Stimulated activated CD8-positive, alpha-beta memory T cell treated with anti-CD3 and anti-CD28 coated beads, Interleukin-15, amount 100 ng/mL, for 48 hours (primary cell): Measurements from ENCODE around the gene KRT75.
"Not testable (repeated sequence)": the region's sequence is repeated elsewhere in the genome, so short reads cannot be mapped to it uniquely, and the experiment has no call there.

ENCODE experiments used
- DNase-seq, 2 donors: peaks; one replicate each; pipeline ENCODE4 v3.0.0-alpha.2; 2020; ENCODE audit warnings: low read depth in 2 of 2

Gene KRT75

GRCh38 chr12:52434081-52434733, at the start of gene KRT75:
Gene KRT75 (minus strand): TSS chr12:52434371. CDS start chr12:52434304, 67 bp downstream.
- no peak for DNase-seq

- no peak for DNase-seq
Measured at GRCh38 chr12:52480073-52480472, 45.9 kb upstream of the KRT75 start.

- DNase-seq, result no peak
Measured at GRCh38 chr12:52477651-52478050, 43.5 kb upstream of the KRT75 start.

DNA sequence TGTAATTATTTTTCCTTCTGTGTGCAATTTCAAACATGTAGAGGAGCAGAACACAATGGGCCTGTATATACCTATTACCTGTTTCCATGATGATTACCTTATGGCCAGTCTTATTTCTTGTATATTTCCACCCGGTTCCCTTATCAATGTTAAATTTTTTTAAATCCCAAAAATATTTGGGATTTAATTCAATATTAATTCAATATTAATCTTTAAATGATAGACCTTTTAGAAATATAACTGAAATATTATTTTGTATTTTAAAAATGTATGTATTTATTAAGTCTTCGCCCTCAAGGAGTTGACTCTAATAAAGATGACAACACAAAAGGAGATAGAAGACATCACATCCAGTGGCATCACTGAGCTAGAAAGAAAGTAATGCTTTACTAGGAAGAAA, 40.0 kb upstream of the KRT75 start:
- DNase-seq, result no peak

DNA sequence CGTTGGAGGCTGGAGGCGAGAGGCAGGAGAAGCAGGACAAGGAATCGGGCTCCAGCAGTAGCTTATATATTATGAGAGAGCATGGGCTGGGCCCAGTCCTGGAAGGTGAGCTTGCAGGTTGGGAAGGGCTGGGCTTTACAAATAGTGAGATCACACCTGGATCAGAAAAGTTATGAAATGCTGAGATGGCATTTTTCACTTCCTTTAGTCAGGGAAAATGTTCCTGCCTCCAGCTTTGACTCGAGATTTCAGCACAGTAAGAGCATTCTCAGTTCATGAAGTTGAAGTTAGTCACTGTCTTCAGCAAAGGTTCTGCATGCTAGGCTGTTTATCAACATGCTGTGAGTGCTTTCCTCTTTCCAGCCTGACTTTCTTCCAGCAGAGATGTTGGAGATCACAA, 39.6 kb upstream of the KRT75 start, which contains the start of gene KRT6C:
KRT6C (minus strand) TSS at position 38 of the 400 bp plus-strand sequence. CDS start 68 bp downstream, outside the sequence.
- no peak for DNase-seq

- DNase-seq, result no peak
Measured at GRCh38 chr12:52469853-52470252, 35.7 kb upstream of the KRT75 start.

DNA sequence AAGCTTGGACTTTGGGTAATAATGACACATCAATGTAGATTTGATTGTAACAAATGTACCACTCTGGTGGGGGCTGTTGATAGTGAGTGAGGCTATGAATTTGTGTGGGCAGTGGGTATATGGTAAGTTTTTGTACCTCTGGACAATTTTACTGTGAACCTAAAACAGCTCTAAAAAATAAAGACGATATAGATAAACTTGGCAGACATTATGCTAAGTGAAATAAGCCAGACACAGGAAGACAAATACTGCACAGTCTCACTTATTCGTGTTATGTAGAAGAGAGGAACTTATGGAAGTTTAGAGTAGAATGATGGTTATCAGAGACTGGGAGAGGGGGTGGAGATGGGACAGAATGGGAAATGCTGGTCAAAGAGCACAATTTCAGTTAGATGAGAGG, 30.7 kb upstream of the KRT75 start:
- DNase-seq, result no peak

DNA sequence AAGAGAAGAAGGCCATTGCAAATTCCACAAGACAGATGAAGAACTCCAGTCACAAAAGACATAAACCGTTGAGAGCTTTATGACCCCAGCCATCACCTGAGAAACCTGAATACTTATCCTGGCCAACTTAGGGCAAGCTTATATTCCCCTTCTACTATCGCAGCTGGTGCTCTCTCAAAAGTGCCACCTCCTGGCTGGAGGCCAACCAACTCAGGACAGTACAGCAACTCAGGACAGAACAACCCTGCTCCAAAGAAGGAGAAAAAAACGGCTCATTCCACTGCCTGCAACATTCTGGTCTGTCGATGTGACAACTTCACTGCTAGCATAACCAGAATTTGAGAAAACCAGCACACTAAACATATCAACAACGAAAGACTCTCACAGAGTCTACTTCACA, 27.5 kb upstream of the KRT75 start:
- no peak for DNase-seq

DNA sequence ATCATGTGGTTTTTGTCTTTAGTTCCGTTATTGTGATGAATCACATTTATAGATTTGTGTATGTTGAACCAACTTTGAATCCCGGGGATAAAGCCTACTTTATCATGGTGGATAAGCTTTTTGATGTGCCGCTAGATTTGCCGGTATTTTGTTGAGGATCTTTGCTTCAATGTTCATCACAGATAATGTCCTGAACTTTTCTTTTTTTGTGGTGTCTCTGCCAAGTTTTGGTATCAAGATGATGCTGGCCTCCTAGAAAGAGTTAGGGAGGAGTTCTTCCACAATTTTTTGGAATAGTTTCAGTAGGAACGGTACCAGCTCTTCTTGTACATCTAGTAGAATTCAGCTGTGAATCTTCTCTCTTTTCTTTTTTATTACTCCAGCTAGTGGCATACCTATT, 24.7 kb upstream of the KRT75 start:
- DNase-seq, result no peak

DNA sequence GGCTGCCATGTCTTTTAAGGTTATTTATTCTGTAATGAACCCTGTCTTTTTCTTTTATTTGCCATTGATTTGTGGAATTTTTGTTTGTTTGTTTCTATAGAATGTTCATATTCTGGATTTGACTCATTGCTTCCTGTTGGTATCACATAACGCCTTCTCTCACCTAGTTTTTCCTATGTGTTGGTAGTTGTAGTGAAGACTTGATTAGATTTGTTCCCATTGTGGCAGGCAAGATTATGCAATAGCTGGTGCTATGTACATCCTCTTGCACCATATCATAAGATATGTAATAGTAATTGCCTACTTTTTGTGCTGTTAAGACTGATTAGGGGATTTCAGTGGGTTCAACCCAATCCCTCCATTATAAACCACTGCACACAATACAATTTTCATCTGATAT, 21.6 kb upstream of the KRT75 start:
- DNase-seq, result no peak

GRCh38 chr12:52454411-52455201, 20.4 kb upstream of the KRT75 start:
- no peak for DNase-seq

DNA sequence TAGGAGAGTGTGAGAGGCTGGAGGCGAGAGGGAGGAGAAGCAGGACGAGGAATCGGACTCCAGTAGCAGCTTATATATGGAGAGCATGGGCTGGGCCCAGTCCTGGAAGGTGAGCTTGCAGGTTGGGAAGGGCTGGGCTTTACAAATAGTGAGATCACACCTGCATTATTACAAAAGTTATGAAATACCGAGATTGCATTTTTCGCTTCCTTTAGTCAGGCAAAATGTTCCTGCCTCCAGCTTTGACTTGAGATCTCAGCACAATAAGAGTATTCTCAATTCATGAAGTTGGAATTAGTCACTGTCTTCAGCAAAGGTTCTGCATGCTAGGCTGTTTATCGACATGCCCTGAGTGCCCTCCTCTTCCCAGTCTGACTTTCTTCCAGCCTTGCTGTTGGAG, 17.9 kb upstream of the KRT75 start, which contains the start of gene KRT6B:
KRT6B (minus strand) TSS at position 46 of the 400 bp plus-strand sequence. CDS start 68 bp downstream, outside the sequence.
- no peak for DNase-seq

DNA sequence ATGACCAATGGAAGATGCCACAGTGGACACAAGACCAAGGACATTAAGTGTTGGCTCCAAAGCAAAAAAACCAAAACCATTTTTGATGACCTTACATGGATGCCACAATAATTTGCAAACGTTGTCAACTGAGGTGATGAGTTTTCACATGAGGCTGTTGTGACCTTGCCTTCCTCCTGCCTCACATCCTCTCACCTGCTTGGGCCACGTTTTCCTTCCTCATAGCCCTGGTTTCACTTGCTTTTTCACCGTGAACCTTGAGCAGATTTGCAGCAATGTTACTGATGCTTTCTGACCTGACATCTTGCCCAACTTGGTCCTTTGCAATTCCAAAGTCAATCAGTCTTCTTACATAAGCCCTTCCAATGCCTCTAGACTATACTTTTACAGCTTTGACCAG, 14.1 kb upstream of the KRT75 start:
- DNase-seq, result no peak

GRCh38 chr12:52447196-52447595, 13.0 kb upstream of the KRT75 start:
- DNase-seq, result not testable (repeated sequence)

DNA sequence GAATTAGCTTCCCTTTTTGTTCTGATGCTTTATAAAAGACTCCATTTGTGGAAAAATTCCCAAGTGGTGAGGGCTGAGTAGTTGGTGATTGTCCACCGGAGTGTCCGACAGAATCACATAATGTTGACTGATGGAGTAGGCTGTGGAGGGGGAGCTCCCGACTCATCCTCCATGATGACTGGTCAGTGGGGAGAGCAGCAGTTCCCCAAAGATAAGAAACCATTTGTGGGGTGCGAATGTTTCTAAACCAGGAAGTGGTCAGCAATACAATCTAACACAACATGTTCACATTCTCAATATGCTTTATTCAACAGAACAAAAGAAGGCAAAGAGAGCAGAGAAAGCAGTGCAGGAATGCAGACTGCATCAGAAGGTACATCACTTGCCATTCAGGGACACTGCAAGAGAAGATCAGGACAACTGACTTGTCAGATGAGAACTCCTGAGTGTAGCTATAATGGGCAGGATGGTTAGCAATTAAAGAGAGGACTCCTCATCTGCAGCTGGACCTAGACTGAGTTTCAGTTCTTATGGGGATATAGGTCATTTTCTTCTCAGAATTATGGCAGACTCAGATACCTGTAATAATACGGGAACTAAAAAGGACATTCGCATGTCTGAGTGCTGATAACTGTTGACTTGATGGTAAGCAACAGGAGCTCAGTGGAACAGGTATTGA, 12.3 kb upstream of the KRT75 start:
- DNase-seq, result no peak

GRCh38 chr12:52445876-52446275, 11.7 kb upstream of the KRT75 start:
- no peak for DNase-seq

GRCh38 chr12:52444647-52445595, 10.8 kb upstream of the KRT75 start:
- DNase-seq, result no peak

GRCh38 chr12:52443966-52444365, 9.8 kb upstream of the KRT75 start:
- DNase-seq, result no peak

DNA sequence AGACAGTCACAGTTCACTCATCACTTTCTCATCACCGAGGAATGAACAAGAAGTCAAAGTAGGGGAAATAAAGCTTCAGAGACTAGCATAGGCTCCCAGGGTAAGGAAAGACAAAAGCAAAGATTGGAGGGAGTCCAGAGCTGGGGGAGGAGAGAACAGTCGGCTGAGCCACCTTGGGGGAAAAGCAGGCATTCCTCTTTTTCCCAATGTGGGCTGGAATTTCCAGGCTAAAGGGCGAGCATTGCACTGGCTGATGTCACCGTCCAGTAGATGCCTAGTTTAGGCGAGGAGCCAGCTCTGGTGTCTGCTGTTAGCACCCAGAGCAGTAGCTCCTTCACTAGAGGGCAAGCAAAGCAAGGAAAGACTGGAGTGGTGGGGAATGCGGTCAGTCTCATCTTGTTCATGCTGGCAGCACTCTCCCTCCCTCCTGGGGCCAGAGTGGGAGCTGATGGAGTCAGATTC, 8.5 kb upstream of the KRT75 start:
- DNase-seq, result no peak

DNA sequence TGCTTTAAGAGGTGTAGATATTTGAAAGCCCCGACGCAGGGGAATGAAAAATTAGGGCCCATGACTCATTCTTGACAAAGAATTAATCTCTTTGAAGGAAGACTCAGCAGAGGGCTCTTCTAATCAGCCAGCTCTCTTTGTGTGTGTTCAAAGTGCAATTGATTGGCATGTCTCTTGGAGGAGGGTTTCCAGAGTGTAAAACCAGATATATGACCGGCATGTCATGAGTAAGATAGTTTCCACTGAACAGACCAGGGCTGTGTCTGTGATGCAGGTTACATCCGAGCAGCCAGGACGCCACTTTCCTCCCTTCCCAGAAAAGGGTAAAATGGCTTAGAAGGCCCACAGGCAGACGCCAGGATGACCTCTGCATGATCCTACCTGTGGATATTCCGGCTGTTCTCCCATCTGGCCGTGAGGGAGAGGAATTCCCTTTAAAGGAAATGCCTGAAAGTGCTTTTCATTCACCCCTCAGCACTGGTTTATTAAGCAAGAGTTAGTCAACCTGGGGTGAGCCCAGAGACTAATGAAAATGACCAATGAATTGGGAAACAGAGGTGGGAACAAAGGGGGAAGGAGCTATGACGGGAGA, 7.2 kb upstream of the KRT75 start:
- no peak for DNase-seq

- no peak for DNase-seq
Measured at GRCh38 chr12:52440821-52441319, 6.7 kb upstream of the KRT75 start.
